Adipocyte (in vitro differentiated cells): Measurements from ENCODE around the gene PNKP.

Experiments
- DNase-seq: peaks from one replicate; pipeline ENCODE4 v3.0.0-alpha.2; 2015; ENCODE audit warnings: low read depth
- H3K27me3 ChIP-seq: replicated peaks from 2 replicates; pipeline ENCODE4 v1.7.0; 2013; ENCODE audit warnings: mild to moderate bottlenecking, low read length, moderate library complexity; ENCODE audit not compliant: control insufficient read depth, insufficient read depth
- H3K36me3 ChIP-seq: 2 replicates; pipeline ENCODE4 v1.7.0; 2013; ENCODE audit warnings: low read length, mild to moderate bottlenecking, moderate library complexity; ENCODE audit not compliant: control insufficient read depth, insufficient read depth, severe bottlenecking
- H3K4me1 ChIP-seq: 2 replicates; pipeline ENCODE4 v1.7.0; 2013; ENCODE audit warnings: mild to moderate bottlenecking, low read length, moderate library complexity; ENCODE audit not compliant: control insufficient read depth, insufficient read depth
- H3K4me3 ChIP-seq: 2 replicates; pipeline ENCODE4 v1.7.0; 2013; ENCODE audit warnings: mild to moderate bottlenecking, low read length, moderate library complexity
- H3K9ac ChIP-seq: 2 replicates; pipeline ENCODE4 v1.7.0; 2013; ENCODE audit warnings: mild to moderate bottlenecking, low read length, moderate library complexity
- H3K9me3 ChIP-seq: 2 replicates; pipeline ENCODE4 v1.7.0; 2013; ENCODE audit warnings: mild to moderate bottlenecking, low read length, moderate library complexity; ENCODE audit not compliant: control insufficient read depth

Gene PNKP

GRCh38 chr19:49836176-49837008, 31.0 kb downstream of the PNKP start:
- Histone ChIP-seq H3K27me3 (no peaks in the 10 kb centered on the region), H3K4me1 (no peaks in the 10 kb centered on the region), H3K9ac (no peak overlapping the region), H3K36me3 (peaks cover 77% of the 10 kb centered on the region), H3K9me3 (no peaks in the 10 kb centered on the region), H3K4me3 (no peak overlapping the region)
- no peak for DNase-seq

GRCh38 chr19:49835562-49835961, 31.8 kb downstream of the PNKP start:
- Histone ChIP-seq H3K4me3 (no peak overlapping the region), H3K4me1 (no peaks in the 10 kb centered on the region), H3K27me3 (no peaks in the 10 kb centered on the region), H3K9me3 (no peaks in the 10 kb centered on the region), H3K9ac (no peak overlapping the region), H3K36me3 (peaks cover 73% of the 10 kb centered on the region)
- no peak for DNase-seq

GRCh38 chr19:49833599-49833998, 33.8 kb downstream of the PNKP start:
- Histone ChIP-seq H3K27me3 (no peaks in the 10 kb centered on the region), H3K9ac (no peak overlapping the region), H3K4me3 (no peak overlapping the region), H3K4me1 (no peaks in the 10 kb centered on the region), H3K36me3 (peaks cover 61% of the 10 kb centered on the region), H3K9me3 (no peaks in the 10 kb centered on the region)
- no peak for DNase-seq

GRCh38 chr19:49832556-49832955, 34.8 kb downstream of the PNKP start:
- peaks cover 58% of the 10 kb centered on the region for H3K36me3 ChIP-seq
- no peaks in the 10 kb centered on the region for H3K9me3 ChIP-seq

GRCh38 chr19:49831592-49831991, 35.8 kb downstream of the PNKP start:
- no peaks in the 10 kb centered on the region for H3K9me3 ChIP-seq
- H3K9ac ChIP-seq: no peak overlapping the region
- H3K4me1 ChIP-seq: no peaks in the 10 kb centered on the region
- H3K4me3 ChIP-seq: no peak overlapping the region
- DNase-seq: no peak
- H3K27me3 ChIP-seq: no peaks in the 10 kb centered on the region
- peaks cover 58% of the 10 kb centered on the region for H3K36me3 ChIP-seq

More at GRCh38 chr19:49832556-49832955, 34.8 kb downstream of the PNKP start:
- no peaks in the 10 kb centered on the region for H3K27me3 ChIP-seq
- H3K9ac ChIP-seq: no peak overlapping the region
- no peak overlapping the region for H3K4me3 ChIP-seq
- no peak for DNase-seq
- no peaks in the 10 kb centered on the region for H3K4me1 ChIP-seq

- H3K4me3 ChIP-seq: no peak overlapping the region
- DNase-seq: no peak
- peaks cover 50% of the 10 kb centered on the region for H3K36me3 ChIP-seq
- H3K4me1 ChIP-seq: no peaks in the 10 kb centered on the region
- no peaks in the 10 kb centered on the region for H3K9me3 ChIP-seq
- no peak overlapping the region for H3K9ac ChIP-seq
- H3K27me3 ChIP-seq: no peaks in the 10 kb centered on the region
Measured at GRCh38 chr19:49830766-49831165, 36.6 kb downstream of the PNKP start.

GRCh38 chr19:49829721-49830120, 37.7 kb downstream of the PNKP start:
- H3K9me3 ChIP-seq: no peaks in the 10 kb centered on the region
- no peak overlapping the region for H3K9ac ChIP-seq
- H3K4me3 ChIP-seq: no peak overlapping the region
- no peaks in the 10 kb centered on the region for H3K27me3 ChIP-seq
- peaks cover 41% of the 10 kb centered on the region for H3K36me3 ChIP-seq
- no peaks in the 10 kb centered on the region for H3K4me1 ChIP-seq
- DNase-seq: no peak

GRCh38 chr19:49829200-49829599, 38.2 kb downstream of the PNKP start:
- H3K4me1 ChIP-seq: no peaks in the 10 kb centered on the region
- H3K36me3 ChIP-seq: peaks cover 37% of the 10 kb centered on the region
- no peak overlapping the region for H3K9ac ChIP-seq
- no peaks in the 10 kb centered on the region for H3K9me3 ChIP-seq
- H3K27me3 ChIP-seq: no peaks in the 10 kb centered on the region
- H3K4me3 ChIP-seq: no peak overlapping the region
- no peak for DNase-seq

- Histone ChIP-seq H3K9me3 (no peaks in the 10 kb centered on the region), H3K4me3 (no peak overlapping the region), H3K36me3 (peaks cover 27% of the 10 kb centered on the region), H3K4me1 (no peaks in the 10 kb centered on the region), H3K27me3 (no peaks in the 10 kb centered on the region), H3K9ac (no peak overlapping the region)
- DNase-seq: no peak
Measured at GRCh38 chr19:49827034-49827433, 40.3 kb downstream of the PNKP start.

GRCh38 chr19:49824662-49825061, 42.7 kb downstream of the PNKP start:
- peaks cover under 1% of the 10 kb centered on the region for H3K4me1 ChIP-seq
- no peak for DNase-seq
- no peak overlapping the region for H3K9ac ChIP-seq
- H3K9me3 ChIP-seq: no peaks in the 10 kb centered on the region
- peaks cover 19% of the 10 kb centered on the region for H3K36me3 ChIP-seq
- H3K4me3 ChIP-seq: no peak overlapping the region
- no peaks in the 10 kb centered on the region for H3K27me3 ChIP-seq

GRCh38 chr19:49823472-49823871, 43.9 kb downstream of the PNKP start:
- no peak for DNase-seq
- no peaks in the 10 kb centered on the region for H3K27me3 ChIP-seq
- H3K36me3 ChIP-seq: peaks cover 14% of the 10 kb centered on the region
- no peak overlapping the region for H3K9ac ChIP-seq
- H3K9me3 ChIP-seq: no peaks in the 10 kb centered on the region
- no peak overlapping the region for H3K4me3 ChIP-seq
- H3K4me1 ChIP-seq: peaks cover 10% of the 10 kb centered on the region

- DNase-seq: no peak
Measured at GRCh38 chr19:49820125-49820524, 47.3 kb downstream of the PNKP start.

More at GRCh38 chr19:49820125-49820524, 47.3 kb downstream of the PNKP start:
- no peak overlapping the region for H3K9ac ChIP-seq
- peaks cover 12% of the 10 kb centered on the region for H3K36me3 ChIP-seq
- no peak overlapping the region for H3K4me3 ChIP-seq
- H3K27me3 ChIP-seq: no peaks in the 10 kb centered on the region
- H3K4me1 ChIP-seq: peaks cover 10% of the 10 kb centered on the region
- no peaks in the 10 kb centered on the region for H3K9me3 ChIP-seq
